ENCODE data around the gene CYREN.
A peak's percentile ranks its signal among the peaks of the same experiment; 100 is the strongest.

CYREN gene

DNA sequence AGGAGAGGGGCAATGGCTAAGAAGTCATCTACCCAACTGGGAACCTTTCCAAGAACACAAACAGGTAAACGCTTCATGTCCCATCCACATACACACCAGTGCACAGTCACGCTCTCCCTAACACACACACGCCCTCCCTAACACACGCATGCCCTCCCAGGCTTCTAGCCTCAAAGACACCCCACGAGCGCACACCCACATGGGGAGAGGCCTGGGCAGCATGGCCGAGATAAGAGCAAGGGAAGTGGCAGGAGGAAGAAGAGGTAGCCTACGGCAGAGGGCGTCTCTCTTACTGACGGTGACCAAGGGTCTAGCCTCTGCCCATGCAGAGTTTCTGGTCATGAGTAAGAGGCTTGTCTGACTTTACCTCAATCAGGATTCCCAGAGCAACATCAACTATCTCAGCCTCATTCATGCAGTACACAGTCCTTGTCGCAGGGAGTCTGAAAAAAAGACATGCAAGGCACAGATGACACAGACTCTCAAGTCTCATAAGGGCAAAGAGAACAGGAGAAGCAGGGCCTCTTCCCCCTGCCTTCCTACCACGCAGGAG is 3.1 kb downstream of the CYREN start:
- peaks cover 35% of the 10 kb centered on the region for H3K79me2 ChIP-seq (ENCODE audit: control insufficient read depth, insufficient read depth, low read length, unreplicated experiment)
- no peak overlapping the region for H2AFZ ChIP-seq (ENCODE audit: low read length, unreplicated experiment)
- no peak overlapping the region for H3K27ac ChIP-seq (ENCODE audit: low read depth, low read length)
- peaks cover 44% of the 10 kb centered on the region for H3K36me3 ChIP-seq (ENCODE audit: insufficient read depth, low read length)
- no peaks in the 10 kb centered on the region for H3K27me3 ChIP-seq (ENCODE audit: insufficient read depth, low read length)
- H3K4me3 ChIP-seq (ENCODE audit: low read depth, low read length): no peak overlapping the region
- peaks cover 22% of the 10 kb centered on the region for H3K4me1 ChIP-seq (ENCODE audit: control insufficient read depth, insufficient read depth, low read length, unreplicated experiment)

DNA sequence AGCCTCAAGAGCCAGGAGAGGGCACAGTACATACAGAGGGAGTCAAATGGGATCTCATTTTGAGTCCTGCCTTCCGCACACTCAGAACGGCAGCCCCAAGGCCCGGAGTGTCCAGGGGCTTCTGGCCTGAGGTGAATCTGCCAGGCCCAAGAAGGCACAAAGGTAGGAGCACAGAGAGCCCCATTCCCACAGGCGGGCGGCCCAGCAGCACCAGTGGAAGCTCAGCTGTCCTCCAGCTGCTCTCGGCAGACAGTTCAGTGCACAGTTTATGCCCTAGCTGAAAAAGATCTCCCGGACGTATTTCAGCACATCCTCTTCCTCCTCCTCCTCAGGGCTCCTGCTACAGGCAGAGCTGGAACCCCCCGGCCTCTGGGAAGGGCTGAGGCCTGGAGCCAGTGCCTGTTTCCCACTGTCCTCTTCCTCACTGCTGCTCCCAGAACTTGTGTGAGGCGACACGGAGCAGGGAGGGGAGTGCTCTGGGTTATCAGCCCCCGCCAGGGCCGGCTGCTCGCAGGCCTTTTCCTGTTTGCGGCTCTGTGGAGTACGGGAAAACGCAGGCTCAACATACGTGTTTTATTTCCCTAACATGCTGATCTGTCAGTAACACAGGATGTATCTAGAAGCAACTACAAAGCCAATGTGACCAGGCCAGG is 4.0 kb downstream of the CYREN start:
- H3K79me2 ChIP-seq (ENCODE audit: control insufficient read depth, insufficient read depth, low read length, unreplicated experiment): peaks cover 40% of the 10 kb centered on the region
- H3K27ac ChIP-seq (ENCODE audit: low read depth, low read length): no peak overlapping the region
- H2AFZ ChIP-seq (ENCODE audit: low read length, unreplicated experiment): no peak overlapping the region
- peaks cover 47% of the 10 kb centered on the region for H3K36me3 ChIP-seq (ENCODE audit: insufficient read depth, low read length)
- no peaks in the 10 kb centered on the region for H3K27me3 ChIP-seq (ENCODE audit: insufficient read depth, low read length)
- no peak overlapping the region for H3K4me3 ChIP-seq (ENCODE audit: low read depth, low read length)
- H3K4me1 ChIP-seq (ENCODE audit: control insufficient read depth, insufficient read depth, low read length, unreplicated experiment): peaks cover 15% of the 10 kb centered on the region

DNA sequence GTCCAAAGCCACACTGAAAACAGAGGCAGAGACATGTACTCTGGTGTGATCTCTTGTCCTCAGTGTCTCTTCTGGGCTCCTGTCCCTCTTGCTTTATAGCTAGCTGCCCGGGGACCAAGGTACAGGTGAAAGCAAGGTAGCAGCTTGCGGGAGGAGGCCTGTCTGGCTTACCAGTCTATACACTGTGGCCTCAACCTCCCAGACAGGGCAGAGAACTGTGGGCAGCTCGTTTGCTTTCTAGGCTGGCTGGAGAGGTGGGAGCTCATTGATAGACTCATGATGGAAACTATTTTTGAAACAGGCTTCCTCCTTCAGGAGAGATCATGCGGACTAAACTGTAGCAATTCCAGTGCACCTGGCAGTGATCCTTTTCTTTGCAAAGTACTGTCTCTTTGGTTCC is 4.6 kb downstream of the CYREN start:
- H3K4me1 ChIP-seq (ENCODE audit: control insufficient read depth, insufficient read depth, low read length, unreplicated experiment): peaks cover 17% of the 10 kb centered on the region
- no peaks in the 10 kb centered on the region for H3K27me3 ChIP-seq (ENCODE audit: insufficient read depth, low read length)
- H3K36me3 ChIP-seq (ENCODE audit: insufficient read depth, low read length): peaks cover 50% of the 10 kb centered on the region
- H3K79me2 ChIP-seq (ENCODE audit: control insufficient read depth, insufficient read depth, low read length, unreplicated experiment): peaks cover 45% of the 10 kb centered on the region
- no peak overlapping the region for H3K4me3 ChIP-seq (ENCODE audit: low read depth, low read length)
- no peak overlapping the region for H3K27ac ChIP-seq (ENCODE audit: low read depth, low read length)
- no peak overlapping the region for H2AFZ ChIP-seq (ENCODE audit: low read length, unreplicated experiment)

- Histone ChIP-seq H2AFZ (ENCODE audit: low read length, unreplicated experiment) (no peak overlapping the region), H3K4me3 (ENCODE audit: low read depth, low read length) (no peak overlapping the region), H3K4me1 (ENCODE audit: control insufficient read depth, insufficient read depth, low read length, unreplicated experiment) (peaks cover 30% of the 10 kb centered on the region), H3K27me3 (ENCODE audit: insufficient read depth, low read length) (no peaks in the 10 kb centered on the region), H3K79me2 (ENCODE audit: control insufficient read depth, insufficient read depth, low read length, unreplicated experiment) (peaks cover 43% of the 10 kb centered on the region), H3K27ac (ENCODE audit: low read depth, low read length) (no peak overlapping the region), H3K36me3 (ENCODE audit: insufficient read depth, low read length) (peaks cover 50% of the 10 kb centered on the region)
These were observed 6.0 kb downstream of the CYREN start for GRCh38 chr7:135164357-135165061.

DNA sequence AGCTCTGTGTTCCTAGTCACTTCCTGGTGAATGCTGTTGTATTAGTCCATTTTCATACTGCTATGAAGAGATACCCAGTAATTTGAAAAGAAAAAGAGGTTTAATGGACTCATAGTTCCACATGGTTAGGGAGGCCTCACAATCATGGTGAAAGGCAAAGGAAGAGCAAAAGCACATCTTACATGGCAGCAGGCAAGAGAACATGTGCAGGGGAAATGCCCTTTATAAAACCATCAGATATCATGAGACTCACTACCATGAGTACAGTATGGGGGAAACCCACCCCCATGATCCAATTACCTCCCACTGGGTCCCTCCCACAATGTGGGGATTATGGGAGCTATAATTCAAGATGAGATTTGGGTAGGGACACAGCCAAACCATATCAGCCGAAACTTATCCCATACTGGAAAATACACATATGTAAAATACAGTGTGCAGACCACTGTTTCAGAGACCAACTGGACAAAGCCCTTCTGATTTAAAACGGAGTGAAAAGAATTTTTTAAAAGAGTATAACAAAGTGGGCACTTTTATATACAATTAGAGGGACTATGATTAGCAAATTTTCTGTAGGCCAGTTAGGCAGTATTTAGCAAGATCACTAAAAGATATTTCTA is 8.0 kb downstream of the CYREN start:
- H2AFZ ChIP-seq (ENCODE audit: low read length, unreplicated experiment): no peak overlapping the region
- peaks cover 43% of the 10 kb centered on the region for H3K36me3 ChIP-seq (ENCODE audit: insufficient read depth, low read length)
- no peaks in the 10 kb centered on the region for H3K27me3 ChIP-seq (ENCODE audit: insufficient read depth, low read length)
- no peak overlapping the region for H3K27ac ChIP-seq (ENCODE audit: low read depth, low read length)
- H3K4me3 ChIP-seq (ENCODE audit: low read depth, low read length): no peak overlapping the region
- H3K79me2 ChIP-seq (ENCODE audit: control insufficient read depth, insufficient read depth, low read length, unreplicated experiment): peaks cover 38% of the 10 kb centered on the region
- peaks cover 26% of the 10 kb centered on the region for H3K4me1 ChIP-seq (ENCODE audit: control insufficient read depth, insufficient read depth, low read length, unreplicated experiment)

DNA sequence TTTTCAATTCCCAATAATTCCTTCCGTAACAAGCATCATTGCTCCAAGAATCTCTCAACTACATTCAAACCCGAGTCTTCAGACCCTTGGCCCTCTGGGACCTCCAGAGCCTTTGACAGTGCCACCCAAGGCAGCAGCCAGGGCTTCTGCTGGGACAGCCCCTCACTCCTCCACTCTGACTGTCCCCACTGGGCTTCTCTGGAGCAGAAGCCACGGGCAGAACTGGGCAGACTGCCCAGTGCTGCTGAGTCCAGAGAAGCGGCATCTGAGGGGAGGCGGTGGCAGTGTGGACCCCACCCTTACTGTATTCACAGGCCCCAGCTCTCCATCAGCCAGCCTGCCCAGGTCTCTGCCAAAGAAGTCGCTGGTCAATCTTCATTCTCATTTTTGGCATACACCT is 8.8 kb downstream of the CYREN start:
- H2AFZ ChIP-seq (ENCODE audit: low read length, unreplicated experiment): no peak overlapping the region
- peaks cover 46% of the 10 kb centered on the region for H3K36me3 ChIP-seq (ENCODE audit: insufficient read depth, low read length)
- H3K4me1 ChIP-seq (ENCODE audit: control insufficient read depth, insufficient read depth, low read length, unreplicated experiment): peaks cover 26% of the 10 kb centered on the region
- peaks cover 37% of the 10 kb centered on the region for H3K79me2 ChIP-seq (ENCODE audit: control insufficient read depth, insufficient read depth, low read length, unreplicated experiment)
- no peaks in the 10 kb centered on the region for H3K27me3 ChIP-seq (ENCODE audit: insufficient read depth, low read length)
- H3K27ac ChIP-seq (ENCODE audit: low read depth, low read length): no peak overlapping the region
- H3K4me3 ChIP-seq (ENCODE audit: low read depth, low read length): no peak overlapping the region

DNA sequence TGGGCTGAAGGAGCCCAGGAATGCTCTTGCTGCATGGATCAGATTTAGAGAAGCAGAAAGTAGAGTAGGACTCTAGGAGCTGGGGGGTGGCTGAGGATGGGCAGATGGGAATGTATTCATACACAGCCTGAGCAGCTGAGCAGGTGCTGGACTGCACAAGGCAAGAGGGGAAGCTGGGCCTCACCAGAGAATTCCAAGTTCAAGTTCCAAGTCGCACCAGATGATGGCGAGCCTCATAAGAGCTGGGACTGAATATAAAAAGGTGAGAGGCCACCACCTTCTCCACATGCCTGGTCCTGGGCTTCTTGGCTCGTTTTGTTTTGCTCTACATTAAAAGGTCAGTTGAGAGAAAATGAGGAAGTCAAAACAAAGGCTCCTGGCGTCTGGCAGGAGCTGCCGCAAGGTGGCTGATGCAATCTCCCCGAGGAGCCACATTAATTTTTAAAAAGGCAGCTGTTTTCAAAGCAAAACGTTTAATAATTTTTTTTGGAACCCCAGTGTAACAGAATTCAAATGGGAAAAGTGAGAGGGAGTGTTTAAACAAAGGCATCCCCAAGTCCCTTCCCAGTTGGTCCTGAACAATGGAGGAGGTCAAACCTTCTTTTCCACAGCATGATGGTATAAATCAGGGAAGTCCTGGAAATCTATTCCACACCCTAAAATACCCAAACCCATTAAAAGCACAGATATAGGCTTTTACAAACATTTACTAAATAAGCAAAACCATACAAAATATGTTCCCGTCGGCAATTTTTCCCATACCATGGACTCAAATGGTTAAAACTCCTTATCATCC is 9.5 kb downstream of the CYREN start:
- Histone ChIP-seq H3K79me2 (ENCODE audit: control insufficient read depth, insufficient read depth, low read length, unreplicated experiment) (peaks cover 34% of the 10 kb centered on the region), H2AFZ (ENCODE audit: low read length, unreplicated experiment) (no peak overlapping the region), H3K36me3 (ENCODE audit: insufficient read depth, low read length) (peaks cover 43% of the 10 kb centered on the region), H3K27me3 (ENCODE audit: insufficient read depth, low read length) (no peaks in the 10 kb centered on the region), H3K4me3 (ENCODE audit: low read depth, low read length) (peak overlapping the region; percentile 17; the same call in 1 of the 2 replicates), H3K4me1 (ENCODE audit: control insufficient read depth, insufficient read depth, low read length, unreplicated experiment) (peaks cover 26% of the 10 kb centered on the region), H3K27ac (ENCODE audit: low read depth, low read length) (peak overlapping the region; percentile 83)

- Histone ChIP-seq H3K79me2 (ENCODE audit: control insufficient read depth, insufficient read depth, low read length, unreplicated experiment) (peaks cover 34% of the 10 kb centered on the region), H3K4me1 (ENCODE audit: control insufficient read depth, insufficient read depth, low read length, unreplicated experiment) (peaks cover 26% of the 10 kb centered on the region), H2AFZ (ENCODE audit: low read length, unreplicated experiment) (no peak overlapping the region), H3K36me3 (ENCODE audit: insufficient read depth, low read length) (peaks cover 36% of the 10 kb centered on the region), H3K27me3 (ENCODE audit: insufficient read depth, low read length) (no peaks in the 10 kb centered on the region), H3K27ac (ENCODE audit: low read depth, low read length) (peak overlapping the region; percentile 83), H3K4me3 (ENCODE audit: low read depth, low read length) (peak overlapping the region; percentile 17; the same call in 1 of the 2 replicates)
These were observed 10.2 kb downstream of the CYREN start for GRCh38 chr7:135160098-135160857.

DNA sequence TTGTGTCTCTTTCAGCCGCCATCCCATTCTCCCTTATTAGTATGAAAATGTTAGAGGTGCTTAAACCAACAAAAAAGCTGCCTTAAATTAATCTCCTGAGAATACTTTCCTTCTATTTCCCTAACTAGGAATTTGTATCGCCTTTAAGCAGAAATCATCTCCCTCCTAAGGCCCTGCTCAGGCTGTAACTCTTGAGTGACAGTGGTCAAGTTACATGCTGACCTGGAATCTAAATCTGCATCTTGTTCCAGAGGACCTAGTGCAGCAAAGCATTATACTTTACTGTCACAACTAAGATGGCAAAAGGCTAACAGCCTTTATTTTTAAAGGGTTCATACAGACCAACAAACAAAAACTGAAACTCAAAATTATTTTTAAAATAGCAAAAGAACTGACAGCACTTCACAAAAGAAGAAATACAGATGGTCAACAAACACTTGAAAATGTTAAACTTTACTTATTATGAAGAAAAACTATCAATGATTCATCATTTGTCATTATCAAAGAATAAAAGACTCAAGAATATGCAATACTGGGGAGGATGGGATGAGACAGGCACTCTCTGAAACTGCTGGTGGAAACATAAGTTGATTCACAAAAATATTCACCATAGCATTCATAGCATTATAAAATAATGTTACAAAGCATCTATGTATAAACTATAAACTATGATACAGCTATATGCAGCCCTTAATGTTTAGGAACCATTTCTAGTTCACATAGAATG is 11.0 kb downstream of the CYREN start:
- peak overlapping the region; percentile 83 for H3K27ac ChIP-seq (ENCODE audit: low read depth, low read length)
- no peaks in the 10 kb centered on the region for H3K27me3 ChIP-seq (ENCODE audit: insufficient read depth, low read length)
- no peak overlapping the region for H2AFZ ChIP-seq (ENCODE audit: low read length, unreplicated experiment)
- peak overlapping the region; percentile 17 for H3K4me3 ChIP-seq (ENCODE audit: low read depth, low read length)
- peaks cover 31% of the 10 kb centered on the region for H3K79me2 ChIP-seq (ENCODE audit: control insufficient read depth, insufficient read depth, low read length, unreplicated experiment)
- peaks cover 26% of the 10 kb centered on the region for H3K4me1 ChIP-seq (ENCODE audit: control insufficient read depth, insufficient read depth, low read length, unreplicated experiment)
- H3K36me3 ChIP-seq (ENCODE audit: insufficient read depth, low read length): peaks cover 29% of the 10 kb centered on the region
